EH (cell line): ENCODE data around the gene RPS6KA2.

ENCODE experiments used
- DNase-seq: peaks from one replicate; pipeline ENCODE4 v3.0.0-alpha.2; 2015; ENCODE audit warnings: low read depth

RPS6KA2 gene

DNA sequence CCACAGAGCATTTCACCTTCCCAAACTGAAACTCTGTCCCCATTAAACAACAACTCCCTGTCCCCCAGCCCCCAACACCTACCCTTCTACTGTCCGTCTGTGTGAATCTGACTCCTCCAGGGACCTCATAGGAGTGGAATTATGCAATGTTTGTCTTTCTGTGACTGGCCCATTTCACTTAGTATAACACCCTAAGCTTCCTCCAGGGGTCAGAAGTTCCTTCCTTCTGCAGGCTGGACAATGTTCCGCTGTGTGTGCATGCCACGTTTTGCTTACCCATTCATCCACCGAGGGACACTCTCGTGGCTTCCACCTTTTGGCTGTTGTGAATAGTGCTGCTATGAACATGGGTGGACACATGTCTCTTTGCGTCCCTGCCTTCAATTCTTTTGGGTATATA is 206.7 kb downstream of the RPS6KA2 start:
- DNase-seq, result peak; percentile 56

DNA sequence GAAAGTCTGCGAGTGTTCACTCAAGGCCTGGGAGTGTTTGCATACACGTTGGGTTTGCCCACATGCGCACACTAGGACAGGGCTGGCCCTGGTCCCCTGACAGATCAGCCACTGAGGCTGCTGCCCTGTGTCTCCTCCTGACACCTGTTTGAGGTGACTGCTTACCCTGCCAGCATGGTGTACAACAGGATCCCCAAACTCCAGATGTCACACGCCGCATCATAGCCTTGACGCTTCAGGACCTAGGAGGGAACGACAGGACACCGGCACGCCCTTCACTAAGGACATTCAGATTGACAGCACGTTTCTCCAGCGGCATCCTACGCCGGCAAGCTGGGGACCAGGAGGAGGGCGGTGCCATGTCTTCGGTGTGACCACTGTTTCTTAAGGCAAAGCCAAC is 207.3 kb downstream of the RPS6KA2 start:
- DNase-seq, result no peak

DNA sequence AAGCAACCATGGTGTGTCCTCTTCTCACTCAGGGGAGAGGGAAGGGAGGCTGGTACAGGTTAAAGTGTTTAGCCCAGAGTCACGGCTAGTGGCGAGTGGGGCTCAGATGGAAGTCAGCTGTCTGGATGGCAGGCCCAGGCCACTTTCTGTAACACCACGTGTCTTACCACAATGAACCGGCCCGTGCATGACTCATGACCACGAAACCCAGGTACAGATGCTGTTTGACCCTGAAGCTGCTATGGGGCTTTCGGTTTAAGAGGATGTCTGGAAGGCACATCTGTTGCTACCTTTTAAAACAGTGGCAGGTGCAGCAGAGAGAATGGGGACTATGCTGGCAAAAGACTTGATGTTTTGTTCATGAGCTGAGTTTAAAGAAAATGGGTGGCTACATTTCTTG is 207.8 kb downstream of the RPS6KA2 start:
- peak; percentile 13 for DNase-seq

DNA sequence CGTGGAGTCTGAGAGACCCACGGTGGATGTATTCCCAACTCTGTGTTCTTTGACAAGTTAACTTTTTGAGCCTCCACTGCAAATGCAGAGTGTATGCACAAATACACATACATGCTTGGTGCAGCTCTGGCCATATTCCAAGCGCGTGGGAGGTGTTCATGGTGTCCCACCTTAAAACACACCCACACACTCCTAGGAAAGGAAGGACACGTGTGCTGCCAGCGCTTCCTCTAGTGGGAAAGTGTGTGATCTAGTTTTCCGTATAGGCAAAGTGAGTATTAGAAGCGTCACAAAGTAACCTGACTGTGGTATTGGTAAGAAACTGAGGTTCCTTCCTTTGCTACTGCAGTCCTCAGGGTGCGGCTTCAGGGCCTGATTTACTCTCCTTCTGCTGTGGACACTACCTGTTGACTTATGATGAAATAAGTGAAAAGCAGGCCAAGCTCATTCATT is 208.3 kb downstream of the RPS6KA2 start:
- DNase-seq, result no peak

DNA sequence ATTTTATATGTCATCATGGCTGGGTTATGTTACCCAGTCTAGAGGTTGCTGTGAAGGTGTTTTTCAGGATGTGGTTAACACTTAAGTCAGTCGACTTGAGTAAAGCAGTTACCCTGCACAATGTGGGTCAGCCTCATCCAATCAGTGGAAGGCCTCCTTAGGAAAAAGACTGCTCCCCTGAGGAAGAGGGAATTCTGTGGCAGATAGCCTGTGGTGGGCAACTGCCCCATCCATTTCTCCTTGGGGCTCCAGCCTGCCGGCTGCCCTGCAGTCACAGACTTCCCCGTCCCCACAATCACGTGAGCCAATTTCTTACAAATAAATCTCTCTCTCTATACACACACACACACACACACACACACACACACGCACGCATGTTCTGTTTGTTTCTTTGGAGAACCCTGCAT is 209.8 kb downstream of the RPS6KA2 start:
- DNase-seq, result no peak

DNA sequence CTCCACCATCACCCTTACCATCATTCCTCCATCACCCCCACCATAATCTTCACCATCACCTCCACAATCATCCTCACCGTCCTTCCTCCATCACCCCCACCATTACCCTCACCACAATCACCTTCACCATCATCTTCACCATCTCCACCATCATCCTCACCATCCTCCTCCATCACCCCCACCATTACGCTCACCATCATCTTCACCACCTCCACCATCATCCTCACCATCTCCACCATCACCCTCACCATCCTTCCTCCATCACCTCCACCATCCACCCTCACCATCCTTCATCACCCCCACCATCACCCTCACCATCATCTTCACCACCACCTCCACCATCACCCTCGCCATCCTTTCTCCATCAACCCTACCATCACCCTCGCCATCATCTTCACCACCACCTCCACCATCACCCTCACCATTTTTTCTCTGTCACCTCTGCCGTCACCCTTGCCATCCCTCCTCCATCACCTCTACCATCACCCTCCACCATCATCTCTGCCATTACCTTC is 211.2 kb downstream of the RPS6KA2 start:
- DNase-seq, result no peak

DNA sequence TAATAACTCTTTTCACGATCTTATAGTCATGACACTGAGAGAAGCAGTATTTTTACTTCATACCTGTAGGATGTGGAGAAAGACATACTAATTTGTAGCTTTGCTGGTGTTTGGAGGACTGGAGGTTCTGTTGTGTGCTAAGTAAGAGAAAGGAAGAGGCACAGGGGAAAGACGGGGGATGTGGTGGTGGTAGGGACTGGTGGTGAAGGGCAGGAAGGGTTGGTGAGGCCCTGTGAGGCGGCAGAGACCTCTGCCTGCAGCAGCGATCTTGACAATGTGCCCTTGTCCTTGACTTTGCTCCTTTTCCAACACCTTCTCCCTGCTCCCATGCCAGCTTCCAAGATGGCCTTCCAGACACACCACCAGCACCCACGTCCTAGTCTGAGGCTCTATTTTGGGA is 211.7 kb downstream of the RPS6KA2 start:
- no peak for DNase-seq

DNA sequence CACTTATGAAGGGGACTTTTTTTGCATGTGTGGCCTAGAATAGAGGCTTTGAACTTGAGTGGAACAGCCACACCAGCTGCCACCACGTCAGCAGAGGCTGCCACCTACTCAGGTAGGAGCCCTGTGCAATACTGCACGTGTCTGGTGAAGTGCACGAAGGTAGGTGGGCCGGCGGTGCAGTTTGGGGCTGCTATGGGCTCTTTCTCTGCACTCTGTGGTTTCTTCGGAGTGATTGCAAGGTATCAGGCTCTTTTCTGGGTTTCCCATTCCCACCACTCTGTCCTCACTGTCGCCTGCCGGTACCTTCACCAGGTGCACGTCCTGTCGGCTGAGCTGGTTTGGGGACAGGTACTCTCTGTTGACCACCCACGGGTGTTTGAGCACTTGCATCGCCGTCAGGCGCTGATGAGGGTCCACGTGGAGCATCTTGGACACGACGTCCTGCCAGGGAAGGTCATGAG is 213.5 kb downstream of the RPS6KA2 start:
- DNase-seq, result no peak

DNA sequence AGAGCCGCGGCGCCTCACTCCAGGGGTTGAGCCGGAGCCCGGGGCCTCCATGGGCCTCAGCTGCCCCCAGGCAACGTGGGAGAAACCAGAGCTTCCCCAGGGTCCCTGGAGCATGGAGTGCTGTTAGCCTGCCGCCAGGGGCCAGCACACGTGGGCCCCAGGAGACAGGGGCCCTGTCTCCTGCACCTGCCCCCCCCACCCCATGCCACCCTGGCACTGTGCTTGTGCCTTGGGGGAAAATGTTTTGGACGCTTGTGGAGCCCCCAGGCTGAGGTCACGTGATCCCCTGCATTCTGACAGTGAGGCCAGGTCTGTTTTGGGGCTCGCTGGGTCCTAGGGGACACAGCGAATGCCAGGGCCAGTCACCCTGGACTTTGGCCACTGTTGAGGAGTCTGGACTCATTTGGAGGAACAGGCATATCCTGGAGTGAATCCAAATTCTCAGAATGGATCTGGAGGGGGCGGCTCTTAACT is 214.1 kb downstream of the RPS6KA2 start:
- no peak for DNase-seq

DNA sequence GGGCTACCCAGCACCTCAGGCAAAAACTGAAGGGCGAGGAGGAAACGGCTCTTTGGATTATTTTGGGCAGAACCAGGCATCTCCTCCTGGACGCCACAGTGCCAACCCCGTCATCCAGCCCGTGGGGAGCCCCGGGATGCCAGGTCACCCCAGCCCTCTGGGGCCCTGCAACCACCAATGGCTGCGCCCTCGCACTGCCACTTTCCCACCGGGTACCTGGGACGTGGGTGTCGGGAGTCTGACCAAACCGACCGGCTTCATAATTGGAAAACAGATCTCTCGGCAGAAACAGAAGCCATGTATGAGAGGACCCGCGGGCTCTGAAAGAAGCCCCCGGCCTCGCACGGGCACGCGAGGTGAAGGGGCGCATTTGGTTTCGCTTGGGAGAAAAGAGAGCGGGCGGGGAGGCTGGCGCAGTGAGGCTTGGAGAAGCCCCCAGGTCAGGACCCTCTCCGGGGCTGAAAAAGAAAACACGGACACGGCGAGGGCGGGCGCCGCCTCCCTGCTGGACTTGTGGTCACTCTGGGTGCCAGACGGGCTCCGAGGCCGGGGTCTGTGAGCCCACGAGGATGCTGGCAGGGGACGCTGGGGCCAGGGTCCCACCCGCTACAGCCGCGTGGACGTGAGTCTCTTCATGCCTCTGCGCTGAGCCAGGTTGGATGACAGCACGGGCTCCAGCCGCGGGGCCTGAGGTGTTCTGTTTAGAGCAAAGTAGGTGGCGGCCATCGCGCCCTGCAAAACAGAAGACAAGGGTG is 214.7 kb downstream of the RPS6KA2 start:
- no peak for DNase-seq

DNA sequence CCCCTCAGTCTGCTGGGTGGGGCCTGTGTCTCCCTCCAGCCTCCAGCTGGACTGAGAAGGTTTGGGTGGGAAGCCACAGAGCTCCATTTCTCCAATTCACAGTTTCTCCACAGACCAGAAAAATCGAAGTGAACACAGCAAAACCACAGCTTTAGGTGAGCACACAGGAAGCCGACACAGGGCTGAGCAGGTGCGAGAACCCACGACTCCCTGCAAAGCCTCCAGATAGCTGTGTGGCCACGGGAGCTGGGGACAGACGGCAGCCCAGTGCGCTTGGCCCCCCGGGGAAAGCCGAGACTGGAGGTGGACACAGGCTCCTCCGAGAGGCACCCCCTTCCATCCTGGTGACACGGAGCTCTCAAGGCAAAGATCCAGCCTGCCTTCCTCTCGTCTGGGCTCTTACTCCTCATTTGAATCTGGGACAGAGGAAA is 215.3 kb downstream of the RPS6KA2 start:
- no peak for DNase-seq

DNA sequence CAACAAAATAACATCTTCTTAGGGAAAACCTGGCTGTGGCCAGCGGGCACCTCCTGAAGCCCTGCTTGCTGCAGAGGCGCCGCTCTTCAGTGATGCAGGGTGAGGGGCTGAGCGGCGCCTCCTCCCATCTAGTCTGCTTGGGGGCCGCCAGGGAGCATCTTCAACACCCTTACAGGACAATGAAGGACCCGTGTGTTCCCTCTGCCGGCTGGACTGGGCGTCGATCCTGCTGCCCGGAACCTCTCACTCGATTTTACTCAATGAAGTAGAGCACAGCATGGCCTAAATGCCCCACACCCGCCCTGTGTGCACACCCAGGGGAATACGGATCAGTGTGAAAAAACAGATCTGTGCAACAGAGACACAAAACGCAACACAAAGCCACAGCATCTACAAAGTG is 215.8 kb downstream of the RPS6KA2 start:
- DNase-seq, result no peak

DNA sequence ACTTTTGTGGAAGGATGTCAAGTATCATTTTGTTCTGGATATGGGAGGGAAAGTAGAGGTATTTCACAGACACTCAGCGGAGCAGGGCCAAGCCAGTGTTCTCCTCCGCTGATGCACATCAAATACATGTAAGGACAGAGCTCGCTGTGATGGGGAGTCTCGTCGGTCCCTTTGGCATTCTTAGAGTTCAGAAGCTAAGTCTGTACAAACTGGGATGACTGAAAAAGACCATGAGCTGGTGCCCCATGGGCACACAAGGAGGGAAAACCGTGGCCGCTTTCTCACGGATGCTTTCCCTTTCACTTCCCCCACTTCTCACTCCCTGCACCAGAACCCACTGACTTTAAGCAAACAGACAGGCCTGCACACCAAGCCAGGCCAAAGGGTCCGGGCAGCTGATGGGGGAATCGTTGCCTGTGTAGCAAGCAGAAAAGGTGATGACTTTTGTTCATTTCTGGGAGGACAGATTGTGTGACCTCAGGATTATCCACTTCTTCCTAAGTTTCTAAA is 216.6 kb downstream of the RPS6KA2 start:
- DNase-seq, result no peak

DNA sequence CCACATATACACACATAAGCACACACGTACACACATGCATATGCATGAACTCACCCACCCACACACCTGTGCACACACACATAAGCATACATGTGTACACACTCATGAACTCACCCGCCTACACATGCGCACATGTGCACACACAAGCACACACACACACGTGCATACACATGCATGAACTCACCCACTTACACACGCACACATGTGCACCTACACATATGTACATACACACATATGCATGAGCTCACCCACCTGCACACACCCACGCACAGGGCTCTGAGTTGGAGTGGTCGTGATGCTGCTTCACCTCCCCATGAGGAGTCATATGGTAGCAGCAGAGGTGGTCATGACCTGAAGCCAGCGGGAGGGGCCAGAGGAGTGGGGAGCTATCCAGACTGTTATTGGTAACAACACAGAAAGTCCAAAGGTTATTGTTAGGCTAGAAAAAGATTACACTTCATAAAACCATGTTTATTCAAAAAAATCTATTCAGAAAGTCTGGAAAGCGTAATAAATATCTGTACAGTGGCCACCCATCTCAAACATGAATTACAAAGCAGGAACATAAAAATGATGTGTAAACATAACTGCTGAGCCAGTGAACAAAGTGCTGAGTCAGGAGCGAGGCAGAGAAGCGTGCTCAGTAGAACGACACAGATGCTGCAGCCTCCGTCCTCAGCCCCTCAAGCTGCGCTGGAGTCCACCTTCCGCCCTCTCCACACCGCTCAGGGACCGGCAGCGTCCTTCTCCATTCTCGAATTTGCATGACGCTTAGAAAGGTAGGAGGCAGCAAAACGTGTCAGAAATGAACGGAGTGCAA is 217.9 kb downstream of the RPS6KA2 start:
- no peak for DNase-seq

DNA sequence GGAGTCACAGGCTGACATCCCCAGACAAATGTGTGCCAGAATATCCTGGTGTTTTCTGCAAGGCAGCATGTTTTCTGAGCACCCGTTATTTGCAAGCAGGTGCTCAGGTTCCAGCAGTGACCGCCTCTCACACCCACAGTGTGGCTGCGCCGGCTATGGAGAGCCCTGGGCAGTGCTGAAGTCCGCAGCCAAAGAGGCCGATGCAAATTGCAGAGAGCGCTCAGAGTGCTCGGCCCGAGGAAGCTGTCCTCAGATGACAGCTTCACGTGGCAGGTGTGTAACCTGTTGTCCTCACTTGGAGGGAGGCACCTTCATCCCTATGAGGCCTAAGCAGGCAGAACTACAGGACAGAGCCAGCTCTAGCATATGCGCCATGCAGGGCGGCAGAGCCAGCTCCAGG is 220.9 kb downstream of the RPS6KA2 start:
- no peak for DNase-seq

DNA sequence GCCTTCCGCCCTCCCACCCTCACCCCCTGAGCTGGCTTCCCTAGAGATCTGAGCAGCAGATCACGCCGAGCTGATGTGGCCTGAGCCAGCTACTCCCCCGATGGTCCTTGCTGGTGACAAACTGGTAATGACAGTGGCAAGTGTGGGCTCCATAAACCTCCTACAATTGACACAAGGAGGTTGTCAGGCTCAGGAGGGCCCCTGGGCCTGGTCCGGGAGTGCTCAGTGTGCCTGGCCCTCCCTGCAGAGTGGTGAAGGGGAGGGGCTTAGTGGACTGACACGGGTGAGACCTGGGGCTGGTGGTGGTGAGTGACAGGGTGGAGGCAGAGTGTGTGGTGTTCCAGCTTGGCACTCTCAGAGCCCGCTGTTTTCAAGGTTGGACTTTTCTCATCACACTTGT is 221.7 kb downstream of the RPS6KA2 start:
- no peak for DNase-seq

DNA sequence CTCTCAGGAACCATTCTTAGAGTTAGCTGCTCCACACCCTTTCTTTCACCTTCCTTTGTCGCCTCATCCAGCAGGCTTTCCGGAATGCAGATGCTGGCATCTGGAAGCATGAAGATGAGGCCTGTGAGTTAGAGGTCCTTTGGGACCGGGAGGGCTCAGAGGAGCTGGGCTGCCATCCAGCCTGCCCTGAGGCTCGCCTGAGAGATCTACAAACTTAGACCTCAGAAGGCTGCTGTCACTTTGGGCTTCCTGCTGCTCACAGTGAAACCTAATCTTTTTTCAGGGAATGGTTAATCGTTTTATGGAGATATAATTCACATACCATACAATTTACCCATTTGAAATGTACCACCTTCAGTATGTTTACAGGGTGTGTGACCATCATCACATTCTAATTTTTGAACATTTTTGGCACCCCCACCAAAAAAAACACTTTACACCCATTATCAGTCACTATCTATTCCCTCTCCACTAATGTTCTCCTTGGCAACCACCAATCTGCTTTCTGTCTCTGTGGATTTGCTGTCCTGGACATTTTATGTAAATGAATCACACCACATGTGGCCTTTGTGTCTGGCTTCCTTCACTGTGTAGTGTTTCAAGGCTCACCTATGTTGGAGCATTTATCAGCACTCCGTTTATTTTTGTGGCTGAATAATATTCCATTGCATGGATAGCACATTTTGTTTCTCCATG is 224.3 kb downstream of the RPS6KA2 start:
- peak; percentile 60 for DNase-seq

DNA sequence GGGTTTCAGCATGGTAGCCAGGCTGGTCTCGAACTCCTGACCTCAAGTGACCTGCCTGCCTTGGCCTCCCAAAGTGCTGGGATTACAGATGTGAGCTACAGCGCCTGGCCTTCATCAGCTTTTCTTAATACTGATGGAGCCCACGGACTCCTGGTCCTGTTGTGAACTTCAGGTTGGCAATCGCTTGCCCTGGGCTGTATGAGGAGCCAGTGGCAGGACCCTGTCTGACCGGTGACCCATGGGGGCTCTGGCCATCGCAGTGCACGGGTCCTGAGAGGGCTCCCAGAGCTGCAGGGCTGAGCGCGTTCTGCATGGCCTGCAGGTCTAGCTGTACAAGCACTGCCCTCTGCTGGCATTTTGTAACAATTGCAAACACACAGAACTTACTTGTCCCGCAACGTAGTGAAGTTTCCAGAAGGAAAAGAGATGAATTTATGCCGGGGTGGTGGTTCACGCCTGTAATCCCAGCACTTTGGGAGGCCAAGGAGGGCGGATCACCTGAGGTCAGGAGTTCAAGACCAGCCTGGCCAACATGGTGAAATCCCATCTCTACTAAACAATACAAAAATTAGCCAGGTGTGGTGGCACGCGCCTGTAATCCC is 226.3 kb downstream of the RPS6KA2 start:
- DNase-seq, result peak; percentile 72

DNA sequence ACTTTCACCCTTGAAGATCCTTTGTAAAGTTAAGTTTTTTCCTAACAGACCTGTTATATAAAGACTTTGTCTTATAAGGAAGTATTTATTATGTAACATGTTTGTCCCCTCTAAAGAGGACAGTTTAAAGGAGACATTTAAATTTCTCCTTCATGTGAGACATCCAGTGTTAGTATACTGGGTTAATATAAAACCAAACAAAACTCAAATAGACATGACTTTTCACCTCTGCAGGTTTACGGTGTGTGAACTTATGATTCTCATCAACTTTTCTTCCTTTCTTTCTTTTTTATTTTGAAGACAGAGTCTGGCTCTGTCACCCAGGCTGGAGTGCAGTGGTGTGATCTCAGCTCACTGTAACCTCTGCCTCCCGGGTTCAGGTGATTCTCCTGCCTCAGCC is 226.9 kb downstream of the RPS6KA2 start:
- DNase-seq, result no peak

DNA sequence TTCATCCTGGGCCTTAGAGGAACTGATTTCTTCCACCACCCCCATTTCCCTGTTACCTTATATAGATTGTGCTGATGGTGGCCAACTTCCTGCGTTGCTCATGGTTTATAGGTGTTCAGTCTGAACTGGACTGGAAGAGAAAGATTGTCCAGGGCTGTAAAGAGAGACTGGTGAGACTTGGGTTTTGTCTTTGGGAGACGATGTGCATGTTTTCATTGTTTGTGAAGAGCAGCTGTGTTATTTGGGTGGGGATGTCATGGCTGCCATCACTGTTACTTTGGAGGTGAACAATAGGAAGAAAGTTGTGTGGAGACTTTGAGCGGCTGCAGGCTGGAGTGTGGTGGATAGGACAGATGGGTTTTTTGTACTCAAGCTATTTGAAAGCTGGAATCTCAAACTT is 228.7 kb downstream of the RPS6KA2 start:
- no peak for DNase-seq

DNA sequence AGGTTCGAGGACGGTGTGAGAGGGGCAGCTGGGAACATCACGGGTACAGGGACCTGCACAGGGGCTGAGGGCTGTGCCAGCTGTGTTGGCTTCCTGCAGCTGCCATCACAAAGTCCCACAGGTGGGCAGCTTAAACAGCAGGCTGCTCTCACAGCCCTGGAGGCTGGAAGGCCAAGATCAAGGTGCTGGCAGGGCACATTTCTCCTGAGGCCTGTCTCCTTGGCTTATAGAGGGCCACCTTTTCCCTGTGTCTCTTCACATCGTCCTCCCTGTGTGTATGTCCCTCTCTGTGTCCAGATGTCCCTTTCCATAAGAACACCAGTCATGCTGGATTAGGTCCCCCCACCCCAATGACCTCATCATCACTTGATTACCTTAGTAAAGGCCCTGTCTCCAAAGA is 229.2 kb downstream of the RPS6KA2 start:
- no peak for DNase-seq

DNA sequence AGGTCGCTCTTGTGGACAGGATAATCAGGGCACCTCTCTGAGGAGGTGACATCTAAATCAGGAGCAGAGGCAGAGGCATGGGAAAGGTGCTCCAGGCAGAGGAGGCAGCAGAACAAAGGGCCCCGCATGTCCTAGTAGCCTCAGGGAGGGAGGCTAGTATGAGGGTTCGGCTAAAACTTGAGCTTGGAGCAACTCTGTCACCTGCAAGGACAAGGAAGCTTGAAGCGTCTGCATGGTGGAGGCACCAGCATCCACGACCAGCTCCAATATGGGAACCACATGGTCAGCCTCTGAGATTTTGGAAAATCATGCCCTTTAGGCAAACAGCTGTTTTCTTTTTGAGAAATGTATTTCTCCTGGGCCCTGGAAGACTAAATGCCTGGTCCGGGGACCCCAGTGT is 231.3 kb downstream of the RPS6KA2 start:
- DNase-seq, result no peak
